Panc1 (cell line): ENCODE results near the gene SLC7A4.

Source experiments
- POLR2AphosphoS5 ChIP-seq: IDR thresholded peaks from 2 replicates; pipeline ENCODE4 v1.6.1; 2012; ENCODE audit warnings: mild to moderate bottlenecking, low read depth, low read length, moderate library complexity
- TF ChIP-seq, protein P1 (sequence below): fragments of 450-650 bp; IDR thresholded peaks from 2 replicates; pipeline ENCODE4 v1.5.1; 2017; ENCODE audit warnings: mild to moderate bottlenecking
- TF ChIP-seq, protein P2 (sequence below), 2 experiments: IDR thresholded peaks; 2 replicates each; pipeline ENCODE4 v1.6.1; 2011 to 2012; ENCODE audit warnings: low read depth in 2 of 2, control low read depth in 1 of 2, low read length in 1 of 2, mild to moderate bottlenecking in 1 of 2, moderate library complexity in 1 of 2; ENCODE audit not compliant: insufficient read depth in 1 of 2

DNA sequence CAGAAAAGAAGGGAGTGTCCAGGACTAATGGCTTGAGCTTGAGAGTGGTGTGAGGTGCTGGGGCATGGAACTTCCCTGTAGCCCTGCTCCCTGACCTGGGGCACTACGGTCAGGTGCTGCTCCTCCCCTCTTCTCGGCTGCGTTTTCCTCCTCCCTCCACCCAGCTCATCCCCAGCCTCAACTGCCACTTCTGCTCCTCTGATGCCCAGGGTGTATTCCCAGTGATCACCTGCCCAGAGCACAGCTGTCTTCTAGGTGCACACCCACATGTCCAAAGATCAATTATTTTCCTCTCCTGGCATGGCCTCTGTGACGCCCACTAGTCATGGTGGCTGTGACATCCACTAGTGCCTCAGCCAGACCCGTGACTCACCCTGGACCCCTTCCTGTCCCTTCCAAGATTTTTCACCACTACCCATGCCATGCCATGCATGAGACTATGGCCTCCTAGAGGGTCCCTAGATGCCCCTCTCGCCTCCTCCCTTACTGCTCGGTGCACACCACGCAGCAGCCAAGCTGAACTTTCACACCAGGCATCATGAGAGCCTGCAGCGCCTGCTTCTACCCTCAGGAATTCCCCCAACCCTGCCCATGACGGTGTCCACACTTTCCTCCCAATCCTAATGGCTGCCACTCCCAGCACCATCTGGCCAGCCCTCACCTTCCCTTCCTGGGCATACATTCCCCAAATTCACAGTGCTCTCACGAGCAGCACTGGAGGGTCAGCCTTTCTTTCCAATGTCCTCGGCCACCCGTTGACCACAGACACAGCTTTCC, 15.5 kb downstream of the SLC7A4 start:
- TF ChIP-seq, protein P1, sequence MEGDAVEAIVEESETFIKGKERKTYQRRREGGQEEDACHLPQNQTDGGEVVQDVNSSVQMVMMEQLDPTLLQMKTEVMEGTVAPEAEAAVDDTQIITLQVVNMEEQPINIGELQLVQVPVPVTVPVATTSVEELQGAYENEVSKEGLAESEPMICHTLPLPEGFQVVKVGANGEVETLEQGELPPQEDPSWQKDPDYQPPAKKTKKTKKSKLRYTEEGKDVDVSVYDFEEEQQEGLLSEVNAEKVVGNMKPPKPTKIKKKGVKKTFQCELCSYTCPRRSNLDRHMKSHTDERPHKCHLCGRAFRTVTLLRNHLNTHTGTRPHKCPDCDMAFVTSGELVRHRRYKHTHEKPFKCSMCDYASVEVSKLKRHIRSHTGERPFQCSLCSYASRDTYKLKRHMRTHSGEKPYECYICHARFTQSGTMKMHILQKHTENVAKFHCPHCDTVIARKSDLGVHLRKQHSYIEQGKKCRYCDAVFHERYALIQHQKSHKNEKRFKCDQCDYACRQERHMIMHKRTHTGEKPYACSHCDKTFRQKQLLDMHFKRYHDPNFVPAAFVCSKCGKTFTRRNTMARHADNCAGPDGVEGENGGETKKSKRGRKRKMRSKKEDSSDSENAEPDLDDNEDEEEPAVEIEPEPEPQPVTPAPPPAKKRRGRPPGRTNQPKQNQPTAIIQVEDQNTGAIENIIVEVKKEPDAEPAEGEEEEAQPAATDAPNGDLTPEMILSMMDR, result no peak
- TF ChIP-seq POLR2AphosphoS5, result no peak
- TF ChIP-seq, protein P2, sequence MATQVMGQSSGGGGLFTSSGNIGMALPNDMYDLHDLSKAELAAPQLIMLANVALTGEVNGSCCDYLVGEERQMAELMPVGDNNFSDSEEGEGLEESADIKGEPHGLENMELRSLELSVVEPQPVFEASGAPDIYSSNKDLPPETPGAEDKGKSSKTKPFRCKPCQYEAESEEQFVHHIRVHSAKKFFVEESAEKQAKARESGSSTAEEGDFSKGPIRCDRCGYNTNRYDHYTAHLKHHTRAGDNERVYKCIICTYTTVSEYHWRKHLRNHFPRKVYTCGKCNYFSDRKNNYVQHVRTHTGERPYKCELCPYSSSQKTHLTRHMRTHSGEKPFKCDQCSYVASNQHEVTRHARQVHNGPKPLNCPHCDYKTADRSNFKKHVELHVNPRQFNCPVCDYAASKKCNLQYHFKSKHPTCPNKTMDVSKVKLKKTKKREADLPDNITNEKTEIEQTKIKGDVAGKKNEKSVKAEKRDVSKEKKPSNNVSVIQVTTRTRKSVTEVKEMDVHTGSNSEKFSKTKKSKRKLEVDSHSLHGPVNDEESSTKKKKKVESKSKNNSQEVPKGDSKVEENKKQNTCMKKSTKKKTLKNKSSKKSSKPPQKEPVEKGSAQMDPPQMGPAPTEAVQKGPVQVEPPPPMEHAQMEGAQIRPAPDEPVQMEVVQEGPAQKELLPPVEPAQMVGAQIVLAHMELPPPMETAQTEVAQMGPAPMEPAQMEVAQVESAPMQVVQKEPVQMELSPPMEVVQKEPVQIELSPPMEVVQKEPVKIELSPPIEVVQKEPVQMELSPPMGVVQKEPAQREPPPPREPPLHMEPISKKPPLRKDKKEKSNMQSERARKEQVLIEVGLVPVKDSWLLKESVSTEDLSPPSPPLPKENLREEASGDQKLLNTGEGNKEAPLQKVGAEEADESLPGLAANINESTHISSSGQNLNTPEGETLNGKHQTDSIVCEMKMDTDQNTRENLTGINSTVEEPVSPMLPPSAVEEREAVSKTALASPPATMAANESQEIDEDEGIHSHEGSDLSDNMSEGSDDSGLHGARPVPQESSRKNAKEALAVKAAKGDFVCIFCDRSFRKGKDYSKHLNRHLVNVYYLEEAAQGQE (IDR thresholded peaks at IDR 0.05; ENCODE audit: insufficient read depth in 1 of 2, low read depth in 2 of 2, low read length in 1 of 2), result no peak
